ENCODE data around the gene TMEM150C. TPM values are rescaled to one million over a fixed set of nuclear protein-coding genes. Genes with fewer than 3 reads are reported as not detected.
A peak's percentile ranks its signal among the peaks of the same experiment; 100 is the strongest.

The TMEM150C gene
- total and polyA plus RNA-seq, 5 donors from 2014 or later, result 0.10 to 0.21 (median 0.13) TPM; not detected in 2

GRCh38 chr4:82525307-82525911 lies 36.4 kb downstream of the TMEM150C start:
- Histone ChIP-seq H3K36me3 (ENCODE audit: control insufficient read depth, insufficient read depth, low read length) (no peaks in the 10 kb centered on the region), H3K4me3 (ENCODE audit: low read depth, low read length) (no peak overlapping the region), H3K27ac (ENCODE audit: insufficient read depth, low read length, poor library complexity, severe bottlenecking) (no peak overlapping the region), H3K9me3 (ENCODE audit: control insufficient read depth in 2 of 2, low read length in 2 of 2) (no peaks in the 10 kb centered on the region), H3K27me3 (ENCODE audit: control insufficient read depth, insufficient read depth, low read length) (peaks cover 6% of the 10 kb centered on the region), H3K4me1 (ENCODE audit: control insufficient read depth, insufficient read depth, low read length, poor library complexity, severe bottlenecking) (no peaks in the 10 kb centered on the region)
- no peaks in the 10 kb centered on the region for H3K9me3 Mint-ChIP-seq
- DNase-seq (no peak), ATAC-seq (ENCODE audit: low read depth in 2 of 2) (no peak)
- H3K4me3 Mint-ChIP-seq, result no peak overlapping the region
- no peaks in the 10 kb centered on the region for H3K36me3 Mint-ChIP-seq
- H3K4me1 Mint-ChIP-seq, result no peaks in the 10 kb centered on the region
- H3K27me3 Mint-ChIP-seq, result peaks cover 15% of the 10 kb centered on the region
- H3K27ac Mint-ChIP-seq, result no peak overlapping the region

- no peaks in the 10 kb centered on the region for H3K36me3 ChIP-seq (ENCODE audit: control insufficient read depth, insufficient read depth, low read length)
- peaks cover 6% of the 10 kb centered on the region for H3K27me3 ChIP-seq (ENCODE audit: control insufficient read depth, insufficient read depth, low read length)
- no peaks in the 10 kb centered on the region for H3K4me1 Mint-ChIP-seq
- no peaks in the 10 kb centered on the region for H3K9me3 Mint-ChIP-seq
- no peak overlapping the region for H3K4me3 ChIP-seq (ENCODE audit: low read depth, low read length)
- H3K36me3 Mint-ChIP-seq, result no peaks in the 10 kb centered on the region
- H3K9me3 ChIP-seq (ENCODE audit: control insufficient read depth in 2 of 2, low read length in 2 of 2), result no peaks in the 10 kb centered on the region
- DNase-seq (no peak), ATAC-seq (ENCODE audit: low read depth in 2 of 2) (no peak)
- peaks cover 15% of the 10 kb centered on the region for H3K27me3 Mint-ChIP-seq
- no peak overlapping the region for H3K27ac ChIP-seq (ENCODE audit: insufficient read depth, low read length, poor library complexity, severe bottlenecking)
- no peaks in the 10 kb centered on the region for H3K4me1 ChIP-seq (ENCODE audit: control insufficient read depth, insufficient read depth, low read length, poor library complexity, severe bottlenecking)
- H3K27ac Mint-ChIP-seq, result peak overlapping the region in 1 of 3 donors; percentile 53
- H3K4me3 Mint-ChIP-seq, result no peak overlapping the region
These were observed 37.1 kb downstream of the TMEM150C start for GRCh38 chr4:82524570-82525152.

- ATAC-seq (ENCODE audit: low read depth in 2 of 2) (no peak), DNase-seq (no peak)
- Mint-ChIP-seq H3K4me3 (no peak overlapping the region), H3K36me3 (no peaks in the 10 kb centered on the region), H3K27ac (no peak overlapping the region), H3K4me1 (no peaks in the 10 kb centered on the region), H3K9me3 (no peaks in the 10 kb centered on the region), H3K27me3 (peaks cover 15% of the 10 kb centered on the region)
- Histone ChIP-seq H3K9me3 (ENCODE audit: control insufficient read depth in 2 of 2, low read length in 2 of 2) (no peaks in the 10 kb centered on the region), H3K27ac (ENCODE audit: insufficient read depth, low read length, poor library complexity, severe bottlenecking) (no peak overlapping the region), H3K27me3 (ENCODE audit: control insufficient read depth, insufficient read depth, low read length) (peaks cover 6% of the 10 kb centered on the region), H3K36me3 (ENCODE audit: control insufficient read depth, insufficient read depth, low read length) (no peaks in the 10 kb centered on the region), H3K4me3 (ENCODE audit: low read depth, low read length) (no peak overlapping the region), H3K4me1 (ENCODE audit: control insufficient read depth, insufficient read depth, low read length, poor library complexity, severe bottlenecking) (no peaks in the 10 kb centered on the region)
These were observed 38.6 kb downstream of the TMEM150C start for GRCh38 chr4:82523179-82523578.

- no peaks in the 10 kb centered on the region for H3K36me3 Mint-ChIP-seq
- H3K4me1 ChIP-seq (ENCODE audit: control insufficient read depth, insufficient read depth, low read length, poor library complexity, severe bottlenecking), result no peaks in the 10 kb centered on the region
- no peak overlapping the region for H3K27ac ChIP-seq (ENCODE audit: insufficient read depth, low read length, poor library complexity, severe bottlenecking)
These were observed 39.3 kb downstream of the TMEM150C start for GRCh38 chr4:82522472-82522871.

GRCh38 chr4:82521283-82521682 lies 40.5 kb downstream of the TMEM150C start:
- Mint-ChIP-seq H3K27me3 (peaks cover 16% of the 10 kb centered on the region), H3K4me1 (no peaks in the 10 kb centered on the region), H3K36me3 (no peaks in the 10 kb centered on the region), H3K4me3 (no peak overlapping the region), H3K9me3 (no peaks in the 10 kb centered on the region), H3K27ac (no peak overlapping the region)
- no peak overlapping the region for H3K4me3 ChIP-seq (ENCODE audit: low read depth, low read length)
- no peaks in the 10 kb centered on the region for H3K4me1 ChIP-seq (ENCODE audit: control insufficient read depth, insufficient read depth, low read length, poor library complexity, severe bottlenecking)
- DNase-seq, result no peak
- no peaks in the 10 kb centered on the region for H3K9me3 ChIP-seq (ENCODE audit: control insufficient read depth in 2 of 2, low read length in 2 of 2)
- H3K27ac ChIP-seq (ENCODE audit: insufficient read depth, low read length, poor library complexity, severe bottlenecking), result no peak overlapping the region
- no peaks in the 10 kb centered on the region for H3K36me3 ChIP-seq (ENCODE audit: control insufficient read depth, insufficient read depth, low read length)
- no peak for ATAC-seq (ENCODE audit: low read depth in 2 of 2)
- H3K27me3 ChIP-seq (ENCODE audit: control insufficient read depth, insufficient read depth, low read length), result peaks cover 6% of the 10 kb centered on the region

More at GRCh38 chr4:82522472-82522871, 39.3 kb downstream of the TMEM150C start:
- no peak for ATAC-seq (ENCODE audit: low read depth in 2 of 2)
- Histone ChIP-seq H3K27me3 (ENCODE audit: control insufficient read depth, insufficient read depth, low read length) (peaks cover 6% of the 10 kb centered on the region), H3K4me3 (ENCODE audit: low read depth, low read length) (no peak overlapping the region), H3K9me3 (ENCODE audit: control insufficient read depth in 2 of 2, low read length in 2 of 2) (no peaks in the 10 kb centered on the region), H3K36me3 (ENCODE audit: control insufficient read depth, insufficient read depth, low read length) (no peaks in the 10 kb centered on the region)
- no peak overlapping the region for H3K4me3 Mint-ChIP-seq
- no peak overlapping the region for H3K27ac Mint-ChIP-seq
- H3K9me3 Mint-ChIP-seq, result no peaks in the 10 kb centered on the region
- peaks cover 13% of the 10 kb centered on the region for H3K27me3 Mint-ChIP-seq
- no peak for DNase-seq
- no peaks in the 10 kb centered on the region for H3K4me1 Mint-ChIP-seq

- Mint-ChIP-seq H3K9me3 (peaks cover 0 to 2% (median 0%) of the 10 kb centered on the region in 7 donors), H3K36me3 (no peaks in the 10 kb centered on the region), H3K4me1 (no peaks in the 10 kb centered on the region), H3K27me3 (peaks cover 23% of the 10 kb centered on the region), H3K4me3 (no peak overlapping the region), H3K27ac (no peak overlapping the region)
- H3K4me1 ChIP-seq (ENCODE audit: control insufficient read depth, insufficient read depth, low read length, poor library complexity, severe bottlenecking), result no peaks in the 10 kb centered on the region
- no peaks in the 10 kb centered on the region for H3K36me3 ChIP-seq (ENCODE audit: control insufficient read depth, insufficient read depth, low read length)
- no peak for DNase-seq
- no peak for ATAC-seq (ENCODE audit: low read depth in 2 of 2)
- peaks cover 5% of the 10 kb centered on the region for H3K27me3 ChIP-seq (ENCODE audit: control insufficient read depth, insufficient read depth, low read length)
- no peak overlapping the region for H3K27ac ChIP-seq (ENCODE audit: insufficient read depth, low read length, poor library complexity, severe bottlenecking)
- no peak overlapping the region for H3K4me3 ChIP-seq (ENCODE audit: low read depth, low read length)
- no peaks in the 10 kb centered on the region for H3K9me3 ChIP-seq (ENCODE audit: control insufficient read depth in 2 of 2, low read length in 2 of 2)
These were observed 42.0 kb downstream of the TMEM150C start for GRCh38 chr4:82519776-82520175.

GRCh38 chr4:82519072-82519471 lies 42.7 kb downstream of the TMEM150C start:
- H3K36me3 ChIP-seq (ENCODE audit: control insufficient read depth, insufficient read depth, low read length), result no peaks in the 10 kb centered on the region
- no peak for ATAC-seq (ENCODE audit: low read depth in 2 of 2)
- H3K4me1 ChIP-seq (ENCODE audit: control insufficient read depth, insufficient read depth, low read length, poor library complexity, severe bottlenecking), result no peaks in the 10 kb centered on the region
- no peak for DNase-seq
- peaks cover 23% of the 10 kb centered on the region for H3K27me3 Mint-ChIP-seq
- no peak overlapping the region for H3K4me3 Mint-ChIP-seq
- no peaks in the 10 kb centered on the region for H3K4me1 Mint-ChIP-seq
- H3K27ac ChIP-seq (ENCODE audit: insufficient read depth, low read length, poor library complexity, severe bottlenecking), result no peak overlapping the region
- H3K27me3 ChIP-seq (ENCODE audit: control insufficient read depth, insufficient read depth, low read length), result peaks cover 2% of the 10 kb centered on the region
- no peak overlapping the region for H3K27ac Mint-ChIP-seq
- H3K4me3 ChIP-seq (ENCODE audit: low read depth, low read length), result no peak overlapping the region
- H3K36me3 Mint-ChIP-seq, result no peaks in the 10 kb centered on the region
- no peaks in the 10 kb centered on the region for H3K9me3 ChIP-seq (ENCODE audit: control insufficient read depth in 2 of 2, low read length in 2 of 2)
- peaks cover 0 to 2% (median 0%) of the 10 kb centered on the region in 7 donors for H3K9me3 Mint-ChIP-seq

- Mint-ChIP-seq H3K27ac (no peak overlapping the region), H3K4me1 (no peaks in the 10 kb centered on the region), H3K4me3 (no peak overlapping the region), H3K9me3 (peaks cover 0 to 2% (median 0%) of the 10 kb centered on the region in 7 donors), H3K27me3 (peaks cover 17% of the 10 kb centered on the region), H3K36me3 (no peaks in the 10 kb centered on the region)
- Histone ChIP-seq H3K27me3 (ENCODE audit: control insufficient read depth, insufficient read depth, low read length) (peaks cover 2% of the 10 kb centered on the region), H3K4me1 (ENCODE audit: control insufficient read depth, insufficient read depth, low read length, poor library complexity, severe bottlenecking) (no peaks in the 10 kb centered on the region), H3K9me3 (ENCODE audit: control insufficient read depth in 2 of 2, low read length in 2 of 2) (no peaks in the 10 kb centered on the region), H3K36me3 (ENCODE audit: control insufficient read depth, insufficient read depth, low read length) (no peaks in the 10 kb centered on the region), H3K27ac (ENCODE audit: insufficient read depth, low read length, poor library complexity, severe bottlenecking) (no peak overlapping the region), H3K4me3 (ENCODE audit: low read depth, low read length) (no peak overlapping the region)
- no peak for ATAC-seq (ENCODE audit: low read depth in 2 of 2)
- no peak for DNase-seq
These were observed 44.7 kb downstream of the TMEM150C start for GRCh38 chr4:82517043-82517442.

All from CD4-positive, CD25-positive, alpha-beta regulatory T cell (primary cell).